UCSD-AML1 (cell line): ENCODE data around the gene LYST.
"Not testable (repeated sequence)": the region's sequence is repeated elsewhere in the genome, so short reads cannot be mapped to it uniquely, and the experiment has no call there.

Experiments
- DNase-seq: peaks from one replicate; lab custom pipeline; 2025; ENCODE audit not compliant: unreplicated experiment; lab: John Stamatoyannopoulos, UW

The LYST gene

DNA sequence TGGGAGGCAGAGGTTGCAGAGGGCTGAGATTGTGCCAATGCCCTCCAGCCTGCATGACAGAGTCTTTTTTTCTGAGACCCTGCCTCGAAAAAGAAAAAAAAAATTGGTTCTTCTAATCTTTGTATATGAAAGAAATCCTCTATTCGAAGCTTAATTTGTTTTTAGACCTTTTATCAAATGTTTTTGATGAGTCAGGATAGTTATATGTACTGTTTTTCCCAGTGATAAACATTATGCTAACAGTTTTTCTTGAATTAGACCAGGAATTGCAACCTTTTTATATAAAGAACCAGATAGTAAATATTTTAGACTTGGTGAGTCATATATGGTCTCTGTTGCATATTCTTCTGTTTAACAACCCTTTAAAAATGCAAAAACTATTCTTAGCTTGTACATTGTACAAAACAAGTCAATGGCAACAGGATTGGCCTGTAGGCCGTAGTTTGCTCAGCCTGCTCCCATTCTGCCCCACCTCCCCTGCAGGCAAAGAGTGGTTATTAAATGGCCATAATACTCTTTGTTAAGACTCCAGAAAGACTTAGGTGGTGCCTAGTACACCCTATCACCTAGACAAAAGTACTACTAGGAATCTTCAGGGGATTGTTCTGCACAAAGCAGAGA lies 45.2 kb downstream of the LYST start:
- DNase-seq: no peak

DNA sequence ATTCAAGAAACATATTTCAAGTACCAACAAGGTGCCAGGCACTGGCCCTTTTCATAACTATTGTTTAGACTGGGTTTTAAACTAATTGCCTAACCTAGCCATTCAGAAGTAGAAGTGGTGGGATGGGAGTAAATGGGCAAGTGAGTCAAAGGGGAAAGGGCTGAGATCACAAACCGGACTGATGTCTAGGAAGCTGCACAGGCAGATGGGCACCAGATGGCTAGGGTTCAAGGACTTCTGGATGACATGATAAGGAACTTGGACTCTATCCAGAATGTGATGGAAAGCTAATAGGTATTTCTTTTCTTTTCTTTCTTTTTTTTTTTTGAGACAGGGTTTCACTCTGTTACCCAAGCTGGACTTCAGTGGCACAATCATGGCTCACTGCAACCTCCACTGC lies 46.6 kb downstream of the LYST start:
- DNase-seq: no peak

DNA sequence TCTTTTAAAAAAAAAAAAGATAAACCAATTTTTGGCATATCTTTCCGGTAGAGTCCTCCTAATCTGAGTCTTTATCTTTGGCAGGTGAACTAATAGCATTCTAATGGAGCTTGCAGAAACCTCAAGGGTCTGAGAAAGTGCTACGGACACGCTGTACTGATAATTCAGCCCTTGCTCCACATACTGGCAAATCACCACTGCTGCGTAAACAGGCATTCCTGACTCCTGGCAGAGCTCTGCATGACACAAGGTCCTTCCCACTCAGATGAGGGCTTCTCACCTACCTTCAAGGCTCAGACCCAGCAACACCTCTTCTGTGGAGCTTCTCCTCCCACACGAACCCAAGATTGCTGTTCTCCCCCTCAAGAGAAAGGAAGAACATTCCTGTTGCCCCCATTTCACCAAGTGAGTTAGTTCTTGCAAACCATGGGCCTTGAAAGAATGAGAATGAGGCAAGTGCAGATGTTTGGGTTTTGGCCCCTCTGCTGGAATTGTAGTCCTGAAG lies 48.0 kb downstream of the LYST start:
- DNase-seq: no peak

DNA sequence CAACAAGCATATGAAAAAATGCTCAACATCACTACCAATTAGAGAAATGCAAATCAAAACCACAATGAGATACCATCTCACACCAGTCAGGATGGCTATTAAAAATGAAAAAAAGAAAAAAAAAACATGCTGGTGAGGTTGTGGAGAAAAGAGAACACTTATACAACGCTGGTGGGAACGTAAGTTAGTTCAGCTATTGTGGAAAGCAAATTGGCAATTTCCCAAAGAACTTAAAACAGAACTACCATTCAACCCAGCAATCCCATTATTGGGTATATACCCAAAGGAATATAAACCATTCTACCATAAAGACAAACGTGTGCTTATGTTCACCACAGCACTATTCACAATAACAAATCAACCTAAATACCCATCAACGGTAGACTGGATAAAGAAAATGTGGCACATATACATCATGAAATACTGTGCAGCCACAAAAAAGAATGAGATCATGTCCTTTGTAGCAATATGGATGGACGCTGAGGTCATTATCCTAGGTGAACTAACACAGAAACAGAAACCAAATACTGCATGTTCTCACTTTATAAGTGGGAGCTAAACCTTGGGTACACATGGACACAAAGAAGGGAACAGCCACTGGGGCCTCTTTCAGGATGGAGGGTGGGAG lies 49.5 kb downstream of the LYST start:
- DNase-seq: no peak

GRCh38 chr1:235809688-235810397 lies 56.9 kb downstream of the LYST start:
- DNase-seq: no peak

DNA sequence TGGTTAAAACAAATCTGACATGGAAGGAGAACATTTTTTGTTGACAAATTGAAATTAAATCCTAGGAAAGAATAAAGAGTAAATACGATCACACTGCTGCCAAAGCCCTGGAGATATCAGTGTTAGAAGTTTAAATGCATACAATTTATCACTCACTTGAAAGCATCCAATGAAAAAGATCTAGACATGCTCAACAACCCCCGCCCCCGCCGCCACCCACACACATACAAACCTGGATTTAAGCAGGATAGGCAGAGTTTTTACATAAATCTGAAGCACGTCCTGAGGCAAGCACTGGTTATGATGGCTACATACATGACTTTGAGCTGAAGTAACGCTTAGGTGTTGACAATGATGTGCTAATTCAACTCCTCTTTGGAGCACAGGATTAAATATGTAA lies 58.5 kb downstream of the LYST start:
- no peak for DNase-seq

- no peak for DNase-seq
These were observed 60.6 kb downstream of the LYST start for GRCh38 chr1:235806123-235806522.

DNA sequence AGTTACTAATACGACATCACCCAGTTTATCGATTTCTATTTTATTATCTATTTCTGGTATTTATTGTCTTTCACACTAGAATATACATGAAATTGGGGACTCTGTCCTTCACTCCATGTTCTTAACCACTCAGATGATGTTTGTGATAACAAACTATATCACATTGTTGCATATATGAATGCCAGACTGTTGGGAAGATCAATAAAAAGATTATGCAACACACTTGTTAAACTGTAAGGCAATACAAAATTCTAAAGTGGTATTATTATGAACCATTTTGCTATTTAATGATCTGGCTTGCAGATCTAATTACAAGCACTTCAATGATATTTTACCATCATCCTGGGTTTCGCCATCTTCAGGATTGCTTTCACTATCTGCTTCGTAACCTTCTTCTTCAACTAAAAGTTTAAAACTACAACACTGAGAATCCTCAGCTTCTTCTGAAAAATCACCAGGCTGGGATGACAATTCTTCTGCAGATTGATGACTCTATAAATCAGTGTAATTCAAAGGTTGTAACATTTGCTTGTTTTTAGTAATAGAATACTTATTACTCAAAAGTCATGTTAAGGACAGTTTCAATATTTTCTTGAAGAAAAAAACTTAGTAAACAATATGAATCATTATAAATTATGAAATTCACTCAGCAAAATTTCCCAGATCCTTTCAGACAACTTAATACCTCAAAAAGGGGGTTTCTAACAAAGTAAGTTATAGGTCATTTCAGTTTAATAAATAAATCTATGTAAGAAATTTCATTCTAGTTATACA lies 63.9 kb downstream of the LYST start:
- no peak for DNase-seq

- DNase-seq: no peak
These were observed 67.4 kb downstream of the LYST start for GRCh38 chr1:235799264-235799663.

DNA sequence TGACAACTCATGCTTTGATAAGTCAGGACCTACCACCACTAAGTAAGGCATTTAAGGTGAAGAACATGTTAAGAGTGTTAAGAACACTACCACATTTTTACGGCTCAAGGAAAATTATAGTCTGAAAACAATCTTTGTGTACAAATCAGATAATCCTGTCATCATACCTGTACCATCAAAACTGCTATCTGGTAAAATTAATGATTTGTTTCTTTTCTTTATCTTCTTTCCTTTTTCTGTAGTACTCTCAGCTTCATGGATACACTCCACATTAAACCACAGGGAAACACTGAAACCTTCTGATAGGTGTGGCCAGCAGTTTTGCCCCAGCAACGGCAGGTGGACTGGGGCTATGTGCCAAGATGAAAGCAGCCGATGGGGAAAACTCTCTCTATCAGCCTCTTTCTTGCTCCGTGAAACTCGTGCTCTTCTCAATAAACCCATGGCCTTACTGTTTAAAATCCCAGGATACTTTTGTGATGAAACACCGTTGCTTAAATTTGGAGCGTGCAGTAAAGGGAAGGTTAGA lies 75.1 kb downstream of the LYST start:
- no peak for DNase-seq

DNA sequence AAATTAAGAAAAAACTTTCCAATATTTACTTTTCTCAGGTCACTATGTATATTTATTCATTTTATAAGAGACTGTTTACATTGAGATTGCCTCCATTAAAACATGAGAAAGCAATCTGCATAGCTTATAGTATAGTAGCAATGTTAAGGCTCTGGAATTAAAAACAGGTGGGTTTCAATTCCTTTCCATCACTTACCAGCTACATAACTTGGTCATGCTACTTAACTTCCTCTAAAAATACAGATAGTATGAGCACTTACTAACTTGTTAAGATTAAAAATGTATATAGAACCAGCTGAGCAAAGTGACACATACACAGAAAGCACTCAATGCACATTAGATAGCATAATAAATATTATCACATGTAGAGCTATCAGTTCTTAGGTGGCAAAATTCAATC lies 76.6 kb downstream of the LYST start:
- no peak for DNase-seq

GRCh38 chr1:235786227-235786898 lies 80.3 kb downstream of the LYST start:
- not testable (repeated sequence) for DNase-seq

DNA sequence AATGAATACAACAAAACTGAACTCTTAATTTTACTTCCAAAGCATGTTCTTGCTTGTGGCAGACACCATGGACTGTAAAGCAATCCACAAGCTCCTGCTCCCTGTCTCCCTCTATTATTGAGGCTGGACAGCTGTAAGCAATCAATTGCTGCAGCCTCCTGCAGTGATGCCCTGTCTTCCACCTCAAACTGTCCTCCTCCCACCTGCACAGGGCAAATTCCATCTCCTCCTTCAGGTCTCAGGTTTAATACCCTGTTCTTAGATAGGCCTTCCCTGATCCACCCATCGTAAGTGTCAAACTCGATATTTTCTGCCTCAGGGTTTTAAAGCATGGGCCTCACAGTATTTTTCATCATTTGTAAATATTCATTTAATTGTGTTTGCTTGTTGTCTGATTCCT lies 81.8 kb downstream of the LYST start:
- DNase-seq: no peak

DNA sequence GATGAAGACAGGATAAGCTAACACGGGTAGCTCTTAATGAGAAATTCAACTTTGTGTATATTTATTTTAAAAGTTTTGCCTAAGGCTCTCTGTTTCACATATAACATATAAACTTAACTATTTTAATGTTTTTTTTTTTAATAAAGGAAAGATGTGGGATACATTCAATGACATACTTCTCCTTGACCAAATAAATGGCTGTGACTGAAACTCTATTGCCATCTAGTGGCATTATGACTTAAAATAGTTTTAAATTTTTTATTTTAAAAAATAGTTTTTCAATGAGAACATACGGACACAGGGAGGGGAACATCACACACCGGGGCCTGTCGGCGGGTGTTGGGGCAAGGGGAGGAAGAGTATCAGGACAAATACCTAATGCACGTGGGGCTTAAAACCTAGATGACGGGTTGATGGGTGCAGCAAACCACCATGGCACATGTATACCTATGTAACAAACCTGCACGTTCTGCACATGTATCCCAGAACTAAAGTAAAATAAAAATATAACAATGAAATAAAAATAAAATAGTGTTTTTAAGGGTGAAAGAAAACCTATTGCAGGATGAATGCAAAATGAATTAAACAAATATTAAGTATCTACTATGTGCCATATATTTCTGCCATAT lies 83.4 kb downstream of the LYST start:
- DNase-seq: no peak

- no peak for DNase-seq
These were observed 84.1 kb downstream of the LYST start for GRCh38 chr1:235782601-235783000.

DNA sequence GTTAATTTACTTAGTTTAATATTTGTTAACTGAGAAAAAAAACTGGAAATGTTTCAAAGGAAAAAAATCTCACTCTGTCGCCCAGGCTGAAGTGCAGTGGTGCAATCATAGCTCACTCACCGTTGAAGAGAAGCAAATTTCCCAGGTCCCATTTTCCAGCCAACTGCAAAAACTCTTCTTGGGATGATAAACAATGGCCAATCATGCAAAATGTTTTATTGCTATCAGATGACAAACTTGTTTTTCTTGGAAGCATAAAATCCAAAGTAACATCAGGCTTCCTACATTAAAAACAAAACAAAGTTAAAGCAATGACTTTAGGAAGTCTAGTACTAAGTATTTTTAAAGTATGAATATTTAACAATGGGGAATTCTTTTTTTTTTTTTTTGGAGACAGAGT lies 84.9 kb downstream of the LYST start:
- no peak for DNase-seq

GRCh38 chr1:235779770-235780169 lies 86.9 kb downstream of the LYST start:
- no peak for DNase-seq

- no peak for DNase-seq
These were observed 90.3 kb downstream of the LYST start for GRCh38 chr1:235776396-235776795.

- no peak for DNase-seq
These were observed 91.4 kb downstream of the LYST start for GRCh38 chr1:235775246-235775860.

DNA sequence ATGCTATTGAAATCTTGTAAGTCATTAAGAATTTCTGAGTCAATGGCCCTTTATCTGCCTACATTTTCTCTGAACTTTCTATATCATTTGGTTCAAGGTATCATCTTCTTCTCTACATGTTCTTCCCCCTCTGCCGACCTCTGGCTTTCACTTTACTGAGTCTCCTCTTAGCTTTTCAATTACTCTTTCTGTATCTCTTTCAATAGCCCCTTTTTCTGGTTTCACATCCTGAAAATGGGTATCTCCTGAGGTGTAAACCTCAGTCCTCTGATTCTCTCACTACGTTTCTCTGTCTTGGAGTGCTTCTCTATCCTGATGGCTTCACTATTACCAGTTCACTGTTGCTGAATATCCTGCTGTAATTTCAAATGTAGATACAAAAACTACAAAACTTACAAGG lies 98.9 kb downstream of the LYST start:
- DNase-seq: no peak
